HepG2 (cell line): ENCODE measurements around the gene RGN. TPM values are rescaled to one million over a fixed set of nuclear protein-coding genes. Genes with fewer than 3 reads are reported as not detected.

ENCODE experiments used
- AKNA ChIP-seq: sonication (generic); formaldehyde crosslinking; IDR thresholded peaks from 2 replicates; pipeline ENCODE4 v1.4.0; 2020; ENCODE audit warnings: missing genetic modification reagents, borderline replicate concordance
- CCDC6 ChIP-seq: sonication (generic); formaldehyde crosslinking; IDR thresholded peaks from 2 replicates; pipeline ENCODE4 v1.8.1; 2022; ENCODE audit warnings: mild to moderate bottlenecking, missing genetic modification reagents, moderate library complexity
- ELF3 ChIP-seq: IDR thresholded peaks from 2 replicates; pipeline ENCODE4 v1.6.1; 2016; ENCODE audit warnings: missing genetic modification reagents, missing compliant biosample characterization
- MIER3 ChIP-seq: IDR thresholded peaks from 2 replicates; pipeline ENCODE4 v1.6.1; 2016; ENCODE audit warnings: missing compliant biosample characterization, borderline replicate concordance
- PCBP2 ChIP-seq: fragments of 200-400 bp; formaldehyde crosslinking; optimal IDR thresholded peaks from 2 replicates; pipeline ENCODE3; 2018; ENCODE audit warnings: low read length, low read depth; ENCODE audit not compliant: poor library complexity, severe bottlenecking
- RAD51 ChIP-seq: fragments of 450-650 bp; IDR thresholded peaks from 2 replicates; pipeline ENCODE4 v1.6.1; 2016; ENCODE audit warnings: borderline replicate concordance
- RFXANK ChIP-seq: IDR thresholded peaks from 2 replicates; pipeline ENCODE4 v1.6.1; 2016
- SCMH1 ChIP-seq: sonication (generic); formaldehyde crosslinking; IDR thresholded peaks from 2 replicates; pipeline ENCODE4 v1.9.0; 2021; ENCODE audit warnings: missing genetic modification reagents, mild to moderate bottlenecking, borderline replicate concordance
- TAF1 ChIP-seq: sonication (generic); formaldehyde crosslinking; IDR thresholded peaks from 2 replicates; pipeline ENCODE4 v1.4.0; 2020; ENCODE audit warnings: missing genetic modification reagents
- ZNF430 ChIP-seq: sonication (generic); formaldehyde crosslinking; IDR thresholded peaks from 2 replicates; pipeline ENCODE4 v1.9.0; 2021; ENCODE audit warnings: mild to moderate bottlenecking, missing genetic modification reagents
- ZNF431 ChIP-seq: sonication (generic); formaldehyde crosslinking; IDR thresholded peaks from 2 replicates; pipeline ENCODE4 v1.9.0; 2022; ENCODE audit warnings: missing genetic modification reagents, low read depth, mild to moderate bottlenecking, borderline replicate concordance
- ZNF564 ChIP-seq: sonication (generic); formaldehyde crosslinking; IDR thresholded peaks from 2 replicates; pipeline ENCODE4 v1.8.1; 2023; ENCODE audit warnings: mild to moderate bottlenecking, missing genetic modification reagents
- ZNF773 ChIP-seq: sonication (generic); formaldehyde crosslinking; IDR thresholded peaks from 2 replicates; pipeline ENCODE4 v1.4.0; 2020; ENCODE audit warnings: missing genetic modification reagents, borderline replicate concordance
- ZNF883 ChIP-seq: sonication (generic); formaldehyde crosslinking; IDR thresholded peaks from 2 replicates; pipeline ENCODE4 v1.5.1; 2020; ENCODE audit warnings: mild to moderate bottlenecking, missing genetic modification reagents; ENCODE audit errors: not compliant biosample characterization
- polyA plus RNA-seq, 8 experiments: library from polyadenylated mRNA; depleted of rRNA in 3 of 8; stranded (reverse) in 7 of 8; unstranded in 1 of 8; fragments of >200 nt; fragmentation: Illumina TruSeq in 4 of 8; extraction: Trizol in 4 of 8; gene quantifications; 2 replicates each; pipeline versions ENCODE4 v1.2.1 to v1.2.3, GENCODE V29; 2011 to 2016; ENCODE audit warnings: low read depth in 4 of 8, missing spikeins in 1 of 8, mixed read lengths in 1 of 8; ENCODE audit not compliant: insufficient read depth in 1 of 8
- total RNA-seq, 5 experiments: library from RNA; depleted of rRNA; stranded (reverse); fragments of >200 nt; fragmentation: Illumina TruSeq; extraction: Trizol; gene quantifications; 2 replicates each; pipeline ENCODE4 v1.2.3, GENCODE V29; 2016; ENCODE audit warnings: low read depth in 1 of 5
- TF ChIP-seq, protein P1 (sequence below): sonication (generic); formaldehyde crosslinking; IDR thresholded peaks from 2 replicates; pipeline ENCODE4 v1.4.0; 2020; ENCODE audit warnings: missing genetic modification reagents
- TF ChIP-seq, protein P2 (sequence below): sonication (generic); formaldehyde crosslinking; IDR thresholded peaks from 2 replicates; pipeline ENCODE4; 2020; ENCODE audit warnings: missing genetic modification reagents, mild to moderate bottlenecking, borderline replicate concordance

Gene RGN
- total and polyA plus RNA-seq, 2 of the 13 experiments (the other 11 are each of a cell fraction or from before 2014, with no cell fraction given): 19.6 to 74.4 TPM

- TF ChIP-seq, protein P1, sequence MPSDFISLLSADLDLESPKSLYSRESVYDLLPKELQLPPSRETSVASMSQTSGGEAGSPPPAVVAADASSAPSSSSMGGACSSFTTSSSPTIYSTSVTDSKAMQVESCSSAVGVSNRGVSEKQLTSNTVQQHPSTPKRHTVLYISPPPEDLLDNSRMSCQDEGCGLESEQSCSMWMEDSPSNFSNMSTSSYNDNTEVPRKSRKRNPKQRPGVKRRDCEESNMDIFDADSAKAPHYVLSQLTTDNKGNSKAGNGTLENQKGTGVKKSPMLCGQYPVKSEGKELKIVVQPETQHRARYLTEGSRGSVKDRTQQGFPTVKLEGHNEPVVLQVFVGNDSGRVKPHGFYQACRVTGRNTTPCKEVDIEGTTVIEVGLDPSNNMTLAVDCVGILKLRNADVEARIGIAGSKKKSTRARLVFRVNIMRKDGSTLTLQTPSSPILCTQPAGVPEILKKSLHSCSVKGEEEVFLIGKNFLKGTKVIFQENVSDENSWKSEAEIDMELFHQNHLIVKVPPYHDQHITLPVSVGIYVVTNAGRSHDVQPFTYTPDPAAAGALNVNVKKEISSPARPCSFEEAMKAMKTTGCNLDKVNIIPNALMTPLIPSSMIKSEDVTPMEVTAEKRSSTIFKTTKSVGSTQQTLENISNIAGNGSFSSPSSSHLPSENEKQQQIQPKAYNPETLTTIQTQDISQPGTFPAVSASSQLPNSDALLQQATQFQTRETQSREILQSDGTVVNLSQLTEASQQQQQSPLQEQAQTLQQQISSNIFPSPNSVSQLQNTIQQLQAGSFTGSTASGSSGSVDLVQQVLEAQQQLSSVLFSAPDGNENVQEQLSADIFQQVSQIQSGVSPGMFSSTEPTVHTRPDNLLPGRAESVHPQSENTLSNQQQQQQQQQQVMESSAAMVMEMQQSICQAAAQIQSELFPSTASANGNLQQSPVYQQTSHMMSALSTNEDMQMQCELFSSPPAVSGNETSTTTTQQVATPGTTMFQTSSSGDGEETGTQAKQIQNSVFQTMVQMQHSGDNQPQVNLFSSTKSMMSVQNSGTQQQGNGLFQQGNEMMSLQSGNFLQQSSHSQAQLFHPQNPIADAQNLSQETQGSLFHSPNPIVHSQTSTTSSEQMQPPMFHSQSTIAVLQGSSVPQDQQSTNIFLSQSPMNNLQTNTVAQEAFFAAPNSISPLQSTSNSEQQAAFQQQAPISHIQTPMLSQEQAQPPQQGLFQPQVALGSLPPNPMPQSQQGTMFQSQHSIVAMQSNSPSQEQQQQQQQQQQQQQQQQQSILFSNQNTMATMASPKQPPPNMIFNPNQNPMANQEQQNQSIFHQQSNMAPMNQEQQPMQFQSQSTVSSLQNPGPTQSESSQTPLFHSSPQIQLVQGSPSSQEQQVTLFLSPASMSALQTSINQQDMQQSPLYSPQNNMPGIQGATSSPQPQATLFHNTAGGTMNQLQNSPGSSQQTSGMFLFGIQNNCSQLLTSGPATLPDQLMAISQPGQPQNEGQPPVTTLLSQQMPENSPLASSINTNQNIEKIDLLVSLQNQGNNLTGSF: no peak
- TF ChIP-seq MIER3 (CRISPR knock-in tag) (peak; percentile 59; the same call in 1 of the 2 replicates), ZNF773 (CRISPR knock-in tag) (no peak), TAF1 (CRISPR knock-in tag) (peak; percentile 31; the same call in 1 of the 2 replicates), ZNF430 (peak; percentile 61; the same call in 1 of the 2 replicates), SCMH1 (CRISPR knock-in tag) (no peak), ZNF564 (CRISPR knock-in tag) (no peak), CCDC6 (CRISPR knock-in tag) (no peak), ELF3 (CRISPR knock-in tag) (0 out of 2 replicates have a peak, but pooled peaks have one; percentile 23), ZNF431 (no peak), RFXANK (CRISPR knock-in tag) (no peak), PCBP2 (no peak), ZNF883 (CRISPR knock-in tag) (no peak), AKNA (CRISPR knock-in tag) (no peak), RAD51 (no peak)
- TF ChIP-seq, protein P2, sequence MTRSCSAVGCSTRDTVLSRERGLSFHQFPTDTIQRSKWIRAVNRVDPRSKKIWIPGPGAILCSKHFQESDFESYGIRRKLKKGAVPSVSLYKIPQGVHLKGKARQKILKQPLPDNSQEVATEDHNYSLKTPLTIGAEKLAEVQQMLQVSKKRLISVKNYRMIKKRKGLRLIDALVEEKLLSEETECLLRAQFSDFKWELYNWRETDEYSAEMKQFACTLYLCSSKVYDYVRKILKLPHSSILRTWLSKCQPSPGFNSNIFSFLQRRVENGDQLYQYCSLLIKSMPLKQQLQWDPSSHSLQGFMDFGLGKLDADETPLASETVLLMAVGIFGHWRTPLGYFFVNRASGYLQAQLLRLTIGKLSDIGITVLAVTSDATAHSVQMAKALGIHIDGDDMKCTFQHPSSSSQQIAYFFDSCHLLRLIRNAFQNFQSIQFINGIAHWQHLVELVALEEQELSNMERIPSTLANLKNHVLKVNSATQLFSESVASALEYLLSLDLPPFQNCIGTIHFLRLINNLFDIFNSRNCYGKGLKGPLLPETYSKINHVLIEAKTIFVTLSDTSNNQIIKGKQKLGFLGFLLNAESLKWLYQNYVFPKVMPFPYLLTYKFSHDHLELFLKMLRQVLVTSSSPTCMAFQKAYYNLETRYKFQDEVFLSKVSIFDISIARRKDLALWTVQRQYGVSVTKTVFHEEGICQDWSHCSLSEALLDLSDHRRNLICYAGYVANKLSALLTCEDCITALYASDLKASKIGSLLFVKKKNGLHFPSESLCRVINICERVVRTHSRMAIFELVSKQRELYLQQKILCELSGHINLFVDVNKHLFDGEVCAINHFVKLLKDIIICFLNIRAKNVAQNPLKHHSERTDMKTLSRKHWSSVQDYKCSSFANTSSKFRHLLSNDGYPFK (CRISPR knock-in tag): no peak
Measured at GRCh38 chrX:47080215-47080914, 2.1 kb downstream of the RGN start (continued).
